OCI-LY1 (cell line): ENCODE data around the gene GAN.

ENCODE experiments used
- H2AFZ ChIP-seq: fragments of 200-600 bp; sonication (generic), shearing (Covaris generic); 2 replicates; pipeline ENCODE4 v1.6.0; 2014; ENCODE audit warnings: antibody characterized with exemption, mild to moderate bottlenecking, low read length
- H3F3A ChIP-seq: fragments of 200-600 bp; sonication (generic), shearing (Covaris generic); 2 replicates; pipeline ENCODE4 v1.6.0; 2014; ENCODE audit warnings: mild to moderate bottlenecking, antibody characterized with exemption, low read length, moderate library complexity; ENCODE audit not compliant: insufficient read depth
- H3K27ac ChIP-seq: fragments of 200-600 bp; sonication (generic); 2 replicates; pipeline ENCODE4 v1.5.1; 2014; ENCODE audit warnings: low read length, mixed run types, mild to moderate bottlenecking, low read depth; ENCODE audit not compliant: poor library complexity, severe bottlenecking
- H3K27me3 ChIP-seq: fragments of 200-600 bp; sonication (generic); 2 replicates; pipeline ENCODE4 v1.6.0; 2014; ENCODE audit warnings: antibody characterized with exemption, mild to moderate bottlenecking, low read length, moderate library complexity; ENCODE audit not compliant: insufficient read depth
- H3K36me3 ChIP-seq: fragments of 200-600 bp; sonication (generic); 2 replicates; pipeline ENCODE4 v1.6.1; 2014; ENCODE audit warnings: mild to moderate bottlenecking, antibody characterized with exemption, low read length, moderate library complexity, mixed read lengths; ENCODE audit not compliant: insufficient read depth
- H3K4me1 ChIP-seq: fragments of 200-600 bp; sonication (generic); 2 replicates; pipeline ENCODE4 v1.5.1; 2014; ENCODE audit warnings: mild to moderate bottlenecking, low read length, moderate library complexity; ENCODE audit not compliant: insufficient read depth, severe bottlenecking
- H3K4me2 ChIP-seq: fragments of 200-600 bp; sonication (generic), shearing (Covaris generic); 2 replicates; pipeline ENCODE4 v1.6.1; 2014; ENCODE audit warnings: low read length
- H3K4me3 ChIP-seq: fragments of 200-600 bp; sonication (generic); 2 replicates; pipeline ENCODE4 v1.5.1; 2014; ENCODE audit warnings: low read length, low read depth, mild to moderate bottlenecking, mixed read lengths; ENCODE audit not compliant: poor library complexity, severe bottlenecking
- H3K79me2 ChIP-seq: fragments of 200-600 bp; shearing (Covaris generic); 2 replicates; pipeline ENCODE4 v1.6.1; 2016; ENCODE audit warnings: mixed run types, low read length, mixed read lengths; ENCODE audit not compliant: insufficient read depth
- H3K9ac ChIP-seq: fragments of 200-600 bp; sonication (generic), shearing (Covaris generic); 2 replicates; pipeline ENCODE4 v1.6.1; 2014; ENCODE audit warnings: mild to moderate bottlenecking, low read length, mixed read lengths
- H3K9me2 ChIP-seq: fragments of 200-600 bp; sonication (generic), shearing (Covaris generic); 2 replicates; pipeline ENCODE4 v1.6.1; 2014; ENCODE audit warnings: low read depth, mild to moderate bottlenecking, low read length, mixed read lengths
- H3K9me3 ChIP-seq: fragments of 200-600 bp; shearing (Covaris generic); 2 replicates; pipeline ENCODE4 v1.6.1; 2014; ENCODE audit warnings: low read length, mixed read lengths
- H4K20me1 ChIP-seq: fragments of 200-600 bp; sonication (generic), shearing (Covaris generic); 2 replicates; pipeline ENCODE4 v1.6.0; 2016; ENCODE audit warnings: mild to moderate bottlenecking, low read length; ENCODE audit not compliant: insufficient read depth
- EZH2 ChIP-seq: fragments of 200-600 bp; sonication (generic), shearing (Covaris generic); IDR thresholded peaks from 2 replicates; pipeline ENCODE4 v1.8.0; 2017; ENCODE audit warnings: borderline replicate concordance, mixed run types, mild to moderate bottlenecking, antibody characterized with exemption, low read length, moderate library complexity, mixed read lengths
- TF ChIP-seq, protein P1 (sequence below): fragments of 200-600 bp; sonication (generic), shearing (Covaris generic); IDR thresholded peaks from 2 replicates; pipeline ENCODE4 v1.5.1; 2017; ENCODE audit warnings: mild to moderate bottlenecking, antibody characterized with exemption, low read length, moderate library complexity, mixed read lengths

GAN gene

DNA sequence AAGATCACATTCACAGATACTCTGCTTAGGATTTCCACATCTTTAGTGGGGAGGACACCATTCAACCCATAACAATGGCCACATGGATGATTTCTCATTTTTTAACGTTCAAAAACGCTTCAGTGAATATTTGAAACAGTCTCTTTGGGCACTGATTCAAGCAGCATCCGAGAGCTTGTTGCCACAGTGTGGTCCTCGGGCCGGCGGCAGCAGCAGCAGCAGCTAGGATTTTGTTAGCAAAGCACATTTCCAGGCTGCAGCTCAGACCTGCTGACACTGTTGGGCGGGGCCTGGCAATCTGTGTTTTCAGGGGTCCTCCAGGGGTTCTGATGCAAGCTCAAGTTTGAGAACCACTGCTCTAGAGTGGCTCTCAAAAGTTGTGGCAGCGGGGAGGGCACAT is 102.0 kb downstream of the GAN start:
- no peaks in the 10 kb centered on the region for H3K9me3 ChIP-seq
- H3K4me1 ChIP-seq = peaks cover 21% of the 10 kb centered on the region
- no peak overlapping the region for H2AFZ ChIP-seq

DNA sequence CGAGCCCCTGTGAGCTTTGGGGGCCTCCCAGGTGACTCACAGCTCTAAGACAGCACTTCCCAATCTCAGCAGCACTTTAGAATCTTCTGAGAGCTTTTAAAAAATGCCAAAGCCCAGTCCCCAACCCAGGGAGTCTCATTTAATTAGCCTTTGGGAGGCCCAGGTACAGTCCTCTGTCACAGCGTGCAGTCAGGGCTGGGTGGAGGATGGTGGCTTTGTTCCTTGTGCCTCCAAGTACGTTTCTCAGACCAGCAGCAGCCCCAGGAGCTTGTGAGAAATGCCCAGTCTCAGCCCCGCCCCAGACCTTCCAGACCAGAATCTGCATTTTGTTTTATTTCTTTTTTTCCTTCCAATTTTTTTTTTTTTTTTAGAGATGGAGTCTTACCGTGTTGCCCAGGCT is 102.4 kb downstream of the GAN start:
- no peaks in the 10 kb centered on the region for H3F3A ChIP-seq
- no peaks in the 10 kb centered on the region for H3K9me2 ChIP-seq
- no peaks in the 10 kb centered on the region for H3K79me2 ChIP-seq
- no peaks in the 10 kb centered on the region for H4K20me1 ChIP-seq
- H3K9ac ChIP-seq = no peak overlapping the region
- peaks cover 21% of the 10 kb centered on the region for H3K4me1 ChIP-seq
- no peaks in the 10 kb centered on the region for H3K27me3 ChIP-seq
- H3K4me2 ChIP-seq = no peak overlapping the region
- no peak overlapping the region for H3K27ac ChIP-seq
- no peaks in the 10 kb centered on the region for H3K9me3 ChIP-seq
- no peak overlapping the region for H3K4me3 ChIP-seq
- no peak overlapping the region for H2AFZ ChIP-seq
- H3K36me3 ChIP-seq = no peaks in the 10 kb centered on the region; the same call in 1 of the 2 replicates
- TF ChIP-seq EZH2 = no peak
- TF ChIP-seq, protein P1, sequence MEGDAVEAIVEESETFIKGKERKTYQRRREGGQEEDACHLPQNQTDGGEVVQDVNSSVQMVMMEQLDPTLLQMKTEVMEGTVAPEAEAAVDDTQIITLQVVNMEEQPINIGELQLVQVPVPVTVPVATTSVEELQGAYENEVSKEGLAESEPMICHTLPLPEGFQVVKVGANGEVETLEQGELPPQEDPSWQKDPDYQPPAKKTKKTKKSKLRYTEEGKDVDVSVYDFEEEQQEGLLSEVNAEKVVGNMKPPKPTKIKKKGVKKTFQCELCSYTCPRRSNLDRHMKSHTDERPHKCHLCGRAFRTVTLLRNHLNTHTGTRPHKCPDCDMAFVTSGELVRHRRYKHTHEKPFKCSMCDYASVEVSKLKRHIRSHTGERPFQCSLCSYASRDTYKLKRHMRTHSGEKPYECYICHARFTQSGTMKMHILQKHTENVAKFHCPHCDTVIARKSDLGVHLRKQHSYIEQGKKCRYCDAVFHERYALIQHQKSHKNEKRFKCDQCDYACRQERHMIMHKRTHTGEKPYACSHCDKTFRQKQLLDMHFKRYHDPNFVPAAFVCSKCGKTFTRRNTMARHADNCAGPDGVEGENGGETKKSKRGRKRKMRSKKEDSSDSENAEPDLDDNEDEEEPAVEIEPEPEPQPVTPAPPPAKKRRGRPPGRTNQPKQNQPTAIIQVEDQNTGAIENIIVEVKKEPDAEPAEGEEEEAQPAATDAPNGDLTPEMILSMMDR = no peak

More for the DNA sequence above, 102.0 kb downstream of the GAN start:
- H3F3A ChIP-seq = no peaks in the 10 kb centered on the region
- H3K27ac ChIP-seq = no peak overlapping the region
- H4K20me1 ChIP-seq = no peaks in the 10 kb centered on the region
- H3K4me3 ChIP-seq = no peak overlapping the region
- no peaks in the 10 kb centered on the region for H3K9me2 ChIP-seq
- H3K36me3 ChIP-seq = no peaks in the 10 kb centered on the region; the same call in 1 of the 2 replicates
- H3K4me2 ChIP-seq = no peak overlapping the region
- no peak for TF ChIP-seq EZH2
- TF ChIP-seq, protein P1 = no peak
- H3K27me3 ChIP-seq = no peaks in the 10 kb centered on the region
- no peak overlapping the region for H3K9ac ChIP-seq
- H3K79me2 ChIP-seq = no peaks in the 10 kb centered on the region

DNA sequence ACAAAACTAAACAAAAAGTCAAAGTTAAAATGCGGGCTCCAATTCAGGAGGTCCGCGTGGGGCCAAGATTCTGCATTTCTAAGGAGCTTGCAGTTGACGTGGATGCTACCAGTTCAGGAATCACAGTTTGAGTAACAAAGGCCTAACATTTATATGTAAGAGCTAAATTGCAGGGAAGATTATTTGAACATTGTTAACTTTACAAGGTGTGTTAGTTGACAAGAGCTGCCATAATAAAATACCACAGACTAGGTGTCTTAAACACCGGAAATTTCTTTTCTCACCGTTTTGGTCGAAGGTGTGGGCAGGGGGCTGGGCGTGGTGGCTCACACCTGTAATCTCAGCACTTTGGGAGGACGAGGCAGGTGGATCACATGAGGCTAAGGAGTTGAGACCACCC is 105.0 kb downstream of the GAN start:
- Histone ChIP-seq H4K20me1 (no peaks in the 10 kb centered on the region), H2AFZ (no peak overlapping the region)
- TF ChIP-seq, protein P1 = no peak
- no peak for TF ChIP-seq EZH2

More for the DNA sequence above, 105.0 kb downstream of the GAN start:
- Histone ChIP-seq H3K27ac (no peak overlapping the region), H3F3A (no peaks in the 10 kb centered on the region), H3K4me2 (no peak overlapping the region), H3K36me3 (no peaks in the 10 kb centered on the region; the same call in 1 of the 2 replicates), H3K27me3 (no peaks in the 10 kb centered on the region), H3K9me3 (no peaks in the 10 kb centered on the region), H3K9ac (no peak overlapping the region), H3K4me3 (no peak overlapping the region), H3K4me1 (peaks cover 18% of the 10 kb centered on the region), H3K79me2 (no peaks in the 10 kb centered on the region), H3K9me2 (no peaks in the 10 kb centered on the region)
